ENCODE measurements around the gene TRPC4AP. TPM values are rescaled to one million over a fixed set of nuclear protein-coding genes. Genes with fewer than 3 reads are reported as not detected.

Gene TRPC4AP
- total RNA-seq, 1 donor, result 91.7 TPM

DNA sequence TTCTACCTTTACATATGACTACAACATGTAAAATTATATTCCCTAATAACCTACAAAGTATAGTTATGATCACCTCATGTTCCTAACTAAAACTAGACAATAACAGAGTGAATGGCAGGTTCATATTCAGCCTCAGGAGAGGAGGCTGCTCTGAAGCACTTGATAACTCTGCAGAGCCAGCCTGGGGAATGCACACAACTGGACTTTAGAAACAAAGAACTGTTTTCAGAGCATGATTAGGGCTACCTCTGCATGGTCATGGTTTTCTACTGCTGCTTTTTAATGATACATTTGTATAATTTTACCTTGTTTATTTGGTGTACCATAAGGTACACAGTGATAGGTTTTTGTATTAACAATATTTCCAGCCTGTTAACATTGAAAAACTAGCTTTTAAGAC is 50.3 kb downstream of the TRPC4AP start:
- no peak for TF ChIP-seq CTCF (IDR thresholded peaks at IDR 0.05; ENCODE audit: insufficient read depth, low read length)
- no peak overlapping the region for H3K4me3 ChIP-seq (ENCODE audit: low read depth, low read length)
- DNase-seq (ENCODE audit: low read depth), result no peak

GRCh38 chr20:35040646-35041045 is 52.0 kb downstream of the TRPC4AP start:
- no peak for TF ChIP-seq CTCF (IDR thresholded peaks at IDR 0.05; ENCODE audit: insufficient read depth, low read length)
- H3K4me3 ChIP-seq (ENCODE audit: low read depth, low read length), result no peak overlapping the region
- no peak for DNase-seq (ENCODE audit: low read depth)

- no peak for DNase-seq (ENCODE audit: low read depth)
- TF ChIP-seq CTCF (IDR thresholded peaks at IDR 0.05; ENCODE audit: insufficient read depth, low read length), result no peak
- H3K4me3 ChIP-seq (ENCODE audit: low read depth, low read length), result no peak overlapping the region
Observed at GRCh38 chr20:35039846-35040489, 52.6 kb downstream of the TRPC4AP start.

- no peak for TF ChIP-seq CTCF (IDR thresholded peaks at IDR 0.05; ENCODE audit: insufficient read depth, low read length)
- no peak overlapping the region for H3K4me3 ChIP-seq (ENCODE audit: low read depth, low read length)
- no peak for DNase-seq (ENCODE audit: low read depth)
Observed at GRCh38 chr20:35039146-35039545, 53.5 kb downstream of the TRPC4AP start.

- no peak for TF ChIP-seq CTCF (IDR thresholded peaks at IDR 0.05; ENCODE audit: insufficient read depth, low read length)
- H3K4me3 ChIP-seq (ENCODE audit: low read depth, low read length), result no peak overlapping the region
- DNase-seq (ENCODE audit: low read depth), result no peak
Observed at GRCh38 chr20:35034145-35034544, 58.5 kb downstream of the TRPC4AP start.

GRCh38 chr20:35030136-35030535 is 62.5 kb downstream of the TRPC4AP start:
- TF ChIP-seq CTCF (IDR thresholded peaks at IDR 0.05; ENCODE audit: insufficient read depth, low read length), result no peak
- no peak overlapping the region for H3K4me3 ChIP-seq (ENCODE audit: low read depth, low read length)
- DNase-seq (ENCODE audit: low read depth), result no peak

GRCh38 chr20:35027301-35027700 is 65.3 kb downstream of the TRPC4AP start:
- no peak for TF ChIP-seq CTCF (IDR thresholded peaks at IDR 0.05; ENCODE audit: insufficient read depth, low read length)
- no peak overlapping the region for H3K4me3 ChIP-seq (ENCODE audit: low read depth, low read length)
- DNase-seq (ENCODE audit: low read depth), result no peak

Data from fibroblast of the aortic adventitia (primary cell).